A549 treated with AZD9567 at 1 μM for 4 hours (cell line): ENCODE measurements around the gene AHR. TPM values are rescaled to one million over a fixed set of nuclear protein-coding genes. Genes with fewer than 3 reads are reported as not detected.

ENCODE experiments used
- total RNA-seq: library from RNA; stranded (reverse); fragments of 200-300 nt; extraction: Qiagen RNA extraction; gene quantifications from 5 replicates; pipeline ENCODE4 v1.2.3, GENCODE V29; 2022; ENCODE audit not compliant: insufficient read depth

AHR gene
- 6.0 to 9.4 TPM (median 8.4 TPM) in 5 replicates for total RNA-seq

DNA sequence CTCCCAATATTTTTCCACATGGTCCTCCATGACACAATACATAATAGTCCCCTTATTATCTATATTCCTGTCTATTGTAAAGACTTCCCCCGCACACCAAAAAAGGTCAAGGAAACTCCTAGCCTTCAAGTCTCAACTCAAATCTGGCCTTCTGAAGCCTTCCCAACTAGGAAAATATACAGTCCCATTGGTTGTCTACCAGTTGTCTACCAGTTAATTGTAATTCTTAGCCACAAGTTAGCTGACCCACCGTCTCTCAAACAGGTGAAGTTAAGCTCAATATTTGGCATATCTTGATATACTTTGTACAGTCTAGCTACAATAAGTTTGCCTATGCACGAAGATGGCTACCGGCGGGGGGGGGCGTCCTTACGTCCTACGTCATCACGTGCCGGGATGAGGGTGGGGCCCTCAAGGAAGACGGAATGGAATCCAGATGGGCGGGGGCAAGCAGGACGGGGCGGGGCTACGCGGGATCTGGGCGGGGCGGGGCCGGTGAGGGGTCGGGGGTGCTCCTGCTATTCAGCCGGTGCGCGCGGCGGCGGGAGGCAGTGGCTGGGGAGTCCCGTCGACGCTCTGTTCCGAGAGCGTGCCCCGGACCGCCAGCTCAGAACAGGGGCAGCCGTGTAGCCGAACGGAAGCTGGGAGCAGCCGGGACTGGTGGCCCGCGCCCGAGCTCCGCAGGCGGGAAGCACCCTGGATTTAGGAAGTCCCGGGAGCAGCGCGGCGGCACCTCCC lies at the start of gene AHR:
Gene AHR, plus strand, starts transcription at position 551 of the 738 bp plus-strand sequence. CDS start 613 bp downstream, outside the sequence.

